A549 (cell line): ENCODE data around the gene ACSL3.

ENCODE experiments used
- HDAC2 ChIP-seq: fragments of 200-600 bp; sonication (generic); IDR thresholded peaks from 2 replicates; pipeline ENCODE4 v1.6.1; 2016
- MYC ChIP-seq: IDR thresholded peaks from 2 replicates; pipeline ENCODE4 v1.6.1; 2012; ENCODE audit warnings: mild to moderate bottlenecking, inconsistent platforms, low read length, improper control_type of control experiment, borderline replicate concordance
- POLR2A ChIP-seq: IDR thresholded peaks from 2 replicates; pipeline ENCODE4 v1.6.1; 2012; ENCODE audit warnings: mild to moderate bottlenecking, low read length

DNA sequence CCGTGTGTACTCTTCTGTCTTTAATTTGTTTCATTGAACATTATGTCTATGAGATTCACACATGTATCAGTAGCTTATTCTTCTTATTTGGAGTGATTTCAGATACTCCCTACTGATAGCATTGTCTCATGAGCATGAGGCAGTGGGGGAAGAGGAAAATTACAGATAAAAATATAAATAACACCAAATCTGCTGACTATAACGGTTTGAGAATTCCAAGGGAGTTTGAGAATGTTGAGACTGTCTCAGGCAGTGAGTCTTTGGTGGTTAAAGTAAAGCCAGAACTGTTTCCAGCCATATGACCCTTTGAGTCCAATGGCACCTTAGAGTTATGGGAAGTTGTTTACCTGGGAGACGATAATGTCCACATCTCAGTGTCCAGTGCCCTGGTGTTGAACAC is 118.6 kb downstream of the ACSL3 start:
- TF ChIP-seq MYC = no peak
- no peak for TF ChIP-seq HDAC2
- TF ChIP-seq POLR2A = no peak
